ENCODE measurements around the gene TOMM20L. TPM values are rescaled to one million over a fixed set of nuclear protein-coding genes. Genes with fewer than 3 reads are reported as not detected.

Gene TOMM20L
- total and polyA plus RNA-seq, 2 of the 13 experiments (the other 11 are each of a cell fraction or from before 2014, with no cell fraction given), result 0.46 TPM; not detected in 1

GRCh38 chr14:58428118-58428683 is 32.5 kb downstream of the TOMM20L start:
- H3K27me3 ChIP-seq (ENCODE audit: control insufficient read depth in 1 of 2, insufficient read depth in 2 of 2, low read length in 2 of 2), result no peaks in the 10 kb centered on the region; a peak in 1 of 5 replicates
- peak overlapping the region; percentile 82 to 84 (median 83) for H3K4me3 ChIP-seq (replicated peaks in 1 of 3; ENCODE audit: insufficient read depth in 1 of 3, low read depth in 2 of 3, low read length in 3 of 3)
- peak; percentile 56 for DNase-seq (ENCODE audit: low spot score)
- peak; percentile 59 for ATAC-seq
- intact Hi-C loops (cut with micrococcal nuclease; ENCODE audit: unreplicated experiment) (no loop called here), in situ Hi-C loops (cut with HindIII; ENCODE audit: extremely low pct_ligation_motif_present, low pct_unique_long_range_greater_than_20kb) (no loop called here)
- peaks cover 40% of the 10 kb centered on the region for H3K4me1 ChIP-seq (ENCODE audit: insufficient read depth, low read length)
- H3K9me3 ChIP-seq (ENCODE audit: low read length), result no peaks in the 10 kb centered on the region
- TSS peak; percentile 87 for BruUV-seq (replicated peaks)
- peaks cover 5 to 16% of the 10 kb centered on the region in 2 experiments; a peak in 4 of 5 replicates for H3K36me3 ChIP-seq (replicated peaks in 1 of 2; ENCODE audit: control insufficient read depth in 1 of 2, insufficient read depth in 2 of 2, low read length in 2 of 2)
- WGBS (ENCODE audit: low lambda C conversion rate), result under 1% methylated on average over 10 of the region's 10 CpGs
- H3K27ac ChIP-seq (ENCODE audit: extremely low read length, insufficient read depth, low read length), result peak overlapping the region; percentile 96
- ChIA-PET CTCF (ENCODE audit: low intra/inter-chr PET ratio, low total read pairs) (no interaction called here), POLR2A (interaction anchor here (0.8 to 2.6 kb wide), 3 partner anchors 33 to 229 kb away, joined by 3 to 19 read pairs (median 10); partner anchors contain the start of genes ARID4A and TOMM20L)
- no peaks in the 10 kb centered on the region for H4K20me1 ChIP-seq (ENCODE audit: insufficient read depth, low read length)
- H3K4me2 ChIP-seq (ENCODE audit: low read depth, low read length), result peak overlapping the region; percentile 80
- H3K9ac ChIP-seq (ENCODE audit: insufficient read depth, low read depth, low read length), result peak overlapping the region; percentile 88
- peaks cover 44% of the 10 kb centered on the region for H3K79me2 ChIP-seq (ENCODE audit: insufficient read depth, low read length)
- no peak for FAIRE-seq
- H2AFZ ChIP-seq (ENCODE audit: low read length), result peak overlapping the region; percentile 79
- no peak for TF ChIP-seq PHF20 (CRISPR knock-in tag; IDR thresholded peaks at IDR 0.05)
- no peak for TF ChIP-seq ZNF713 (CRISPR knock-in tag; IDR thresholded peaks at IDR 0.05)
- TF ChIP-seq USF2 (IDR thresholded peaks at IDR 0.05; ENCODE audit: low read depth, low read length), result peak; percentile 65
- peak; percentile 68; the same call in 1 of the 2 replicates for TF ChIP-seq USF2 (CRISPR knock-in tag; IDR thresholded peaks at IDR 0.05; ENCODE audit: borderline replicate concordance)
- TF ChIP-seq KLF13 (CRISPR knock-in tag; IDR thresholded peaks at IDR 0.05), result no peak
- TF ChIP-seq TBP (CRISPR knock-in tag; IDR thresholded peaks at IDR 0.05), result no peak
- TF ChIP-seq RAD51 (IDR thresholded peaks at IDR 0.05; ENCODE audit: borderline replicate concordance), result peak; percentile 74; the same call in 1 of the 2 replicates
- TF ChIP-seq FOSL2 (CRISPR knock-in tag; IDR thresholded peaks at IDR 0.05), result no peak
- no peak for TF ChIP-seq ZNF281 (CRISPR knock-in tag; IDR thresholded peaks at IDR 0.05; ENCODE audit: borderline replicate concordance)
- peak; percentile 12 for TF ChIP-seq YY1 (IDR thresholded peaks at IDR 0.05; ENCODE audit: insufficient read depth, insufficient replicate concordance, low read depth, low read length)
- no peak for TF ChIP-seq ZNF280D (CRISPR knock-in tag; IDR thresholded peaks at IDR 0.05)
- TF ChIP-seq ZKSCAN8 (CRISPR knock-in tag; IDR thresholded peaks at IDR 0.05; ENCODE audit: borderline replicate concordance), result no peak
- no peak for TF ChIP-seq JUND (CRISPR knock-in tag; IDR thresholded peaks at IDR 0.05)
- TF ChIP-seq SIN3A (IDR thresholded peaks at IDR 0.05; ENCODE audit: borderline replicate concordance, low read depth, low read length), result 0 out of 2 replicates have a peak, but pooled peaks have one; percentile 77
- TF ChIP-seq ZNF382 (CRISPR knock-in tag; IDR thresholded peaks at IDR 0.05; ENCODE audit: borderline replicate concordance), result no peak
- no peak for TF ChIP-seq ZFP90 (CRISPR knock-in tag; IDR thresholded peaks at IDR 0.05; ENCODE audit: borderline replicate concordance)
- peak; percentile 76; the same call in 1 of the 2 replicates for TF ChIP-seq SAP130 (CRISPR knock-in tag; IDR thresholded peaks at IDR 0.05; ENCODE audit: low read depth)

All from HepG2 (cell line).